Neutrophil (primary cell): ENCODE data around the gene PLEKHG4.

ENCODE experiments used
- H3K27ac ChIP-seq: fragments of 200-600 bp; sonication (generic); 2 replicates; pipeline ENCODE4 v1.5.1; 2016; ENCODE audit warnings: mild to moderate bottlenecking, moderate library complexity
- H3K27me3 ChIP-seq: fragments of 200-600 bp; sonication (generic); 2 replicates; pipeline ENCODE4 v1.6.0; 2016; ENCODE audit warnings: mild to moderate bottlenecking
- H3K36me3 ChIP-seq: fragments of 200-600 bp; sonication (generic); 2 replicates; pipeline ENCODE4 v1.5.1; 2017
- H3K4me1 ChIP-seq, 2 experiments: fragments of 200-600 bp in 1 of 2; sonication (generic) in 1 of 2; 1 replicate in 1 of 2; 2 replicates in 1 of 2; pipeline versions ENCODE4 v1.5.1 to v1.6.1; 2013 to 2016; ENCODE audit warnings: low read depth in 1 of 2, low read length in 1 of 2, mild to moderate bottlenecking in 1 of 2, moderate library complexity in 1 of 2; ENCODE audit not compliant: control insufficient read depth in 1 of 2, insufficient read depth in 1 of 2
- H3K4me3 ChIP-seq, 2 experiments: fragments of 200-600 bp in 1 of 2; sonication (generic) in 1 of 2; 1 replicate in 1 of 2; 2 replicates in 1 of 2; pipeline ENCODE4 v1.5.1; 2013 to 2016; ENCODE audit warnings: low read depth in 1 of 2, low read length in 1 of 2, mild to moderate bottlenecking in 1 of 2, moderate library complexity in 1 of 2
- H3K9me3 ChIP-seq: fragments of 200-600 bp; sonication (generic); 2 replicates; pipeline ENCODE4 v1.5.1; 2016
- CTCF ChIP-seq: fragments of 200-600 bp; sonication (generic); IDR thresholded peaks from 2 replicates; pipeline ENCODE4 v1.5.1; 2016; ENCODE audit warnings: antibody characterized with exemption

The PLEKHG4 gene

DNA sequence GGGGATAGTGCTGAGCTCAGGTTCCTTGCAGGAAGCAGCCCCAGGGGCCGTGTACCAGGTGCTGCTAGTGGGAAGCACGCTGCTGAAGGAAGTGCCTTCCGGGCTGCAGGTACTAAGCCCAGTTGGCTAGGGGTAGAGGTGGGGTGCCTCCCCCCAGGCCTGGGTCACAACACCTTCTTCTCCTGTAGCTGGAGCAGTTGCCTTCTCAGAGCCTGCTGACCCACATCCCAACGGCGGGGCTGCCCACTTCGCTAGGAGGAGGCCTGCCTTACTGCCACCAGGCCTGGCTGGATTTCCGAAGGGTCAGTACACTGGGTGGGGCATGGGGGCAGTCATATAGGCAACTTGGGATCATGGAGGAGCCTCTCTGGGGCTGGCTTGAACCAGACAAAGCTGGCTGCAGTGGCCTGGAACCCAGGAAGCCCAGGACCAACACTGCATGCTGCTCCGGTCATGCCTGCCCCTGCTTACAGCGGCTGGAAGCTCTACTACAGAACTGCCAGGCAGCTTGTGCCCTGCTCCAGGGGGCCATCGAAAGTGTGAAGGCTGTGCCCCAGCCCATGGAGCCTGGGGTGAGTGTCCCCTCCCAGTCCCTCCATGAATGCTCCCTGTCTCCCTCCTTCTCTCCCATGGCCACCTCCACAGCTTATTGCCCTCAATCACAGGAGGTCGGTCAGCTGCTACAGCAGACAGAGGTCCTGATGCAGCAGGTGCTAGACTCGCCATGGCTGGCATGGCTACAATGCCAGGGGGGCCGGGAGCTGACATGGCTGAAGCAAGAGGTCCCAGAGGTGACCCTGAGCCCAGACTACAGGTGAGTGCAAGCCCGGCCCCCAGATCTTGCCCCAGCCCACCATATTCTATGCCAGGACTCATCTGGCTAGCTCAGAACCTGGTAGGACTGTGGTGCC, 2.5 kb downstream of the PLEKHG4 start:
- H3K36me3 ChIP-seq = no peaks in the 10 kb centered on the region
- H3K27me3 ChIP-seq = peaks cover 8% of the 10 kb centered on the region
- H3K27ac ChIP-seq = no peak overlapping the region
- peaks cover 10 to 14% of the 10 kb centered on the region in 2 experiments for H3K4me1 ChIP-seq
- H3K9me3 ChIP-seq = no peaks in the 10 kb centered on the region
- TF ChIP-seq CTCF = no peak
- H3K4me3 ChIP-seq = no peak overlapping the region

DNA sequence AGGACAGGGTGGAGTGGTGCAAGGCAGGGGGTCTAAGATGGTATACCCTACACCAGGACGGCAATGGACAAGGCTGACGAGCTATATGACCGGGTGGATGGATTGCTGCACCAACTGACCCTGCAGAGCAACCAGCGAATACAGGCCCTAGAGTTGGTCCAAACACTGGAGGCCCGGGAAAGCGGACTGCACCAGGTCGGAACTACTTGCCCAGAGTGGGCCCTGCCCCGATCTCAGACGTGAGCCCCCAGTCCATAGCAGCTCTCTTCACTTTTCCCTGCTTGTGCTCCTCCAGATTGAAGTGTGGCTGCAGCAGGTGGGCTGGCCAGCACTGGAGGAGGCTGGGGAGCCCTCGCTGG, 3.1 kb downstream of the PLEKHG4 start:
- H3K27ac ChIP-seq = no peak overlapping the region

DNA sequence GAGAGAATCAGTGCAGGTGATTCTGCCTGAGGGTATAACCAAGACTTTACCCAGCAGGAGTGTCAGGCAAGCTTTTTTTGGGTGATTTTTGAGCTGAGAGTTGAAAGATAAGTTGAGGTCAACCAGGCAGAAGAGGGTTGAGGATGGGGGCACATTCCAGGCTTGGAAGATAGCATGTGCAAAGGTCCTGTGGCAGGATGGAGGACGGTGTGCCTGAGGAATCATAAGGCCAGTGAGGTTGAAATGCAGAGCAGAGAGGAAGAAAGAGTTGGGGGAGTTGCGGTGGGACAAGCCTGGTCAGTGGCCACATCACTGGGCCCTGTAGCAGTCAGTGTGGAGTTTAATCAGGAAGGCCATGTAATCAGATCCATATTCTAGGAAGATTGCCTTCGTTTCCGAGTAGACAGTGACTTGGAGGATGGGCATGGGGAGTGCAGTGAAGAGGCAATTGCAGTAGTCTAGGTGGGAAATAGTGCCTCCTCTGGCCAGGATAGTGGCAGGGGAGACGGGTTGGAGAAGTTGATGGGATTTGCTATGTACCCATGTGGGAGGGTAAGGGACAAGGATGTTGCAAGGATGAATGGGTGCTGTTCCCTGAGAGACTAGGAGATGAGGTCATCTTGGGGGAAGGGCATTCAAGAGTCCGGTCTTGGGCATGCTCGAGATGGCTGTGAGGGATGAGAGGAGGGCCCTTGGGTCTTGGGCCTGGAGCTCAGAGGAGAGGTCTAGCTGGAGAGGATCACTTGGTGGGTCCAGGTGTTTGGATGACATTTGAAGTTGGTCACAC, 3.9 kb downstream of the PLEKHG4 start:
- TF ChIP-seq CTCF = no peak
- peaks cover 10 to 14% of the 10 kb centered on the region in 2 experiments for H3K4me1 ChIP-seq

More for the DNA sequence above, 3.1 kb downstream of the PLEKHG4 start:
- peaks cover 8% of the 10 kb centered on the region for H3K27me3 ChIP-seq
- TF ChIP-seq CTCF = no peak
- peaks cover 10 to 14% of the 10 kb centered on the region in 2 experiments for H3K4me1 ChIP-seq
- no peak overlapping the region for H3K4me3 ChIP-seq
- no peaks in the 10 kb centered on the region for H3K9me3 ChIP-seq
- no peaks in the 10 kb centered on the region for H3K36me3 ChIP-seq

DNA sequence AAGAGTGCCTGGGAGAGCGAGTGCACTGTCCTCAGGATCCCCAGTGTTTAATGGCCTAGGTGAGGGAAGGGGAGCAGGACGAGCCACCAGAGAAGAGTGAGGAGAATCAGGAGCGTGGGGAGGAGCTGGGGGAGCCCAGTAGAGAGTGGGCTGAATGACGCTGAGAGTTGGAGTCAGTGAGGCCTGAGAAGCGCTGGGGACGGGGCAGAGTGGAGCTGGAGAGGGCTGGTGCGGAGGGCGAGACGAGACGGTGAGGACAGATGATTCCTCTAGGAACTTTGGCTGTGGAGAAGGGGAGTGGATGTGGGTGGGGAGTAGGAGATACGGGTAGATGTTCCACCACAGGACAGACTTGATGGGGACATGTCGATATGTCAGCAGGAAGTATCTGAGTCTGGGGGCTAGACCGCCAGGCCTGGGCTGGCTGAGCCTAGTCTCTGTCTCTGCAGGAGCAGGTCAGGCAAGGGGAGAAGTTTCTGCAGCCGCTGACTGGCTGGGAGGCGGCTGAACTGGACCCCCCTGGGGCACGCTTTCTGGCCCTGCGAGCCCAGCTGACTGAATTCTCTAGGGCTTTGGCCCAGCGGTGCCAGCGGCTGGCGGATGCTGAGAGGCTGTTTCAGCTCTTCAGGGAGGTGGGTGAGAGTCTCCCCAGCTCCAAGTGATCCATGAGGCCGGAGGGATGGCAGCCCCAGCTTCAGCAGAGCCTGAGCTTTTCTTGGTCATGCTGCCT, 4.7 kb downstream of the PLEKHG4 start:
- Histone ChIP-seq H3K9me3 (no peaks in the 10 kb centered on the region), H3K4me1 (peaks cover 5 to 7% of the 10 kb centered on the region in 2 experiments), H3K36me3 (no peaks in the 10 kb centered on the region), H3K27me3 (no peaks in the 10 kb centered on the region), H3K4me3 (no peak overlapping the region), H3K27ac (no peak overlapping the region)
- TF ChIP-seq CTCF = no peak

More for the DNA sequence above, 3.9 kb downstream of the PLEKHG4 start:
- Histone ChIP-seq H3K27ac (no peak overlapping the region), H3K27me3 (peaks cover 7% of the 10 kb centered on the region), H3K4me3 (no peak overlapping the region), H3K36me3 (no peaks in the 10 kb centered on the region), H3K9me3 (no peaks in the 10 kb centered on the region)
